ENCODE data around the gene PEX11B. TPM values are rescaled to one million over a fixed set of nuclear protein-coding genes. Genes with fewer than 3 reads are reported as not detected.

The PEX11B gene, protein sequence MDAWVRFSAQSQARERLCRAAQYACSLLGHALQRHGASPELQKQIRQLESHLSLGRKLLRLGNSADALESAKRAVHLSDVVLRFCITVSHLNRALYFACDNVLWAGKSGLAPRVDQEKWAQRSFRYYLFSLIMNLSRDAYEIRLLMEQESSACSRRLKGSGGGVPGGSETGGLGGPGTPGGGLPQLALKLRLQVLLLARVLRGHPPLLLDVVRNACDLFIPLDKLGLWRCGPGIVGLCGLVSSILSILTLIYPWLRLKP
- 10 to 100 TPM; 48.6 to 52.8 (median 50.1) TPM for polyA plus RNA-seq (ENCODE audit: insufficient read depth in 1 of 5, insufficient read length in 5 of 5, low replicate concordance in 1 of 5)
- long read RNA-seq, donor 1, transcript PEX11B-201 (4 exons, 1,740 nt): major isoform, 19 of 39 reads
- long read RNA-seq, donor 1, partial matches to known transcripts: 20 of 39 reads
- long read RNA-seq, donor 1, other reads (novel, unspliced or antisense): 0 of 39 reads
- long read RNA-seq, donor 2, transcript PEX11B-201 (4 exons, 1,740 nt): major isoform, 15 of 15 reads
- long read RNA-seq, donor 2, partial matches to known transcripts: 0 of 15 reads
- long read RNA-seq, donor 2, other reads (novel, unspliced or antisense): 0 of 15 reads
- long read RNA-seq, donor 3, transcript PEX11B-201 (4 exons, 1,740 nt): major isoform, 16 of 16 reads
- long read RNA-seq, donor 3, partial matches to known transcripts: 0 of 16 reads
- long read RNA-seq, donor 3, other reads (novel, unspliced or antisense): 0 of 16 reads
- long read RNA-seq, donor 4, partial matches to known transcripts: 0 of 4 reads
- long read RNA-seq, donor 4, other reads (novel, unspliced or antisense): 0 of 4 reads
- long read RNA-seq, donor 5, transcript PEX11B-201 (4 exons, 1,740 nt): major isoform, 17 of 17 reads
- long read RNA-seq, donor 5, partial matches to known transcripts: 0 of 17 reads
- long read RNA-seq, donor 5, other reads (novel, unspliced or antisense): 0 of 17 reads
- long read RNA-seq, donor 6, transcript PEX11B-201 (4 exons, 1,740 nt): major isoform, 20 of 44 reads
- long read RNA-seq, donor 6, partial matches to known transcripts: 23 of 44 reads
- long read RNA-seq, donor 6, other reads (novel, unspliced or antisense): 0 of 44 reads
- long read RNA-seq, donor 7, transcript PEX11B-201 (4 exons, 1,740 nt): major isoform, 22 of 22 reads
- long read RNA-seq, donor 7, partial matches to known transcripts: 0 of 22 reads
- long read RNA-seq, donor 7, other reads (novel, unspliced or antisense): 0 of 22 reads
- long read RNA-seq, donor 8, transcript PEX11B-201 (4 exons, 1,740 nt): major isoform, 8 of 15 reads
- long read RNA-seq, donor 8, partial matches to known transcripts: 7 of 15 reads
- long read RNA-seq, donor 8, other reads (novel, unspliced or antisense): 0 of 15 reads

DNA sequence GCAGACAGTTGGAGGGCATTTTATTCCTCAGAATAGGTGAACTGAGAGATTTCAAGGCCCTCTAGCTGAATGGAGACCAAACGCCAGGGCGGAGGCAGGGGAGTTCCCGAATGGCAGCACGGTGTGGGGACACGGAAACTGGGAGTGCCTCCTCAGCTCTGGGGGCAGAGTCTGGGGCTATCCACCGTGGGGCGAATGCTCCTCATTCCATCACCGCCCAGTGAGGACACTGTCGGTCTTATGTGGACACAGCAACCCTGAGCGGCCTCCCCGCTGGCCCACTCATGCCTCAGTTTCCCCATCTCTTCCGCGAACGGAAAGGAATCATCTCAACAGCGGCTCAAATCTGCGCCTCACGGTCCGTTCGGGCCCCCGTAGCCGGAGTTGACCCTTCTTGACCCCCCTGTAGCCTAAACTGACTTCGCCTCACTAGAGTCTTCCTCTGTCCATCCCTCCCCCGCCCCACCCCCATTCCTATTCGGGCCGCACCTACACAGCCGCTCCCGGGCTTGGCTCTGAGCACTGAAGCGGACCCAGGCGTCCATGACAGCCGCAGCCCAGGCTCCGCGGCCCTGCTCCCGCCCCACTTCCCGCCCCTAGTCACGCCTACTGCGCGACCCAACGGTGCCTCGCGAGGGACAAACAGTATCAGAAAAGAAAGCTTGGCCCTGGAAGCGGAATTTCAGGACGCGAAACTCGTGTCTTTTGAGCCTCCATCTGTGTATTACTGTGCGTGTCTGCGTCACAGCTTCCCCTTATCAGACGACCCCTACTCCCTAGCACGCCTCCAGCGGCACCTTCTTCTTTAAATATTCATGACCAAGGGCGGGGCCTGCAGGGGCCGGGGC lies at the start of gene PEX11B:
PEX11B (minus strand) TSS at position 574 of the 848 bp plus-strand sequence; CDS start at position 545, 29 bp downstream.
- peak; percentile 91 for DNase-seq

GRCh38 chr1:145967288-145967687 lies 48.8 kb upstream of the PEX11B start:
- no peak for DNase-seq

GRCh38 chr1:145965119-145965744 lies 46.7 kb upstream of the PEX11B start:
- no peak for DNase-seq

GRCh38 chr1:145964328-145965118 lies 46.0 kb upstream of the PEX11B start, which contains the start of the genes ANKRD34A and POLR3GL:
Gene ANKRD34A (minus strand): TSS chr1:145964575. CDS start chr1:145961759, 2,816 bp downstream.
Gene POLR3GL (plus strand): TSS chr1:145964690. CDS start chr1:145974866, 10,176 bp downstream.
- peak; percentile 90 to 94 for DNase-seq

- DNase-seq: no peak
Observed at GRCh38 chr1:145963265-145964019, 44.9 kb upstream of the PEX11B start.

- DNase-seq: no peak
Observed at GRCh38 chr1:145962157-145963102, 43.9 kb upstream of the PEX11B start.

GRCh38 chr1:145961425-145962156 lies 43.1 kb upstream of the PEX11B start:
- no peak for DNase-seq

- DNase-seq: no peak
Observed at GRCh38 chr1:145961109-145961424, 42.5 kb upstream of the PEX11B start.

GRCh38 chr1:145960468-145961108 lies 42.1 kb upstream of the PEX11B start:
- peak; percentile 82 to 88 for DNase-seq

DNA sequence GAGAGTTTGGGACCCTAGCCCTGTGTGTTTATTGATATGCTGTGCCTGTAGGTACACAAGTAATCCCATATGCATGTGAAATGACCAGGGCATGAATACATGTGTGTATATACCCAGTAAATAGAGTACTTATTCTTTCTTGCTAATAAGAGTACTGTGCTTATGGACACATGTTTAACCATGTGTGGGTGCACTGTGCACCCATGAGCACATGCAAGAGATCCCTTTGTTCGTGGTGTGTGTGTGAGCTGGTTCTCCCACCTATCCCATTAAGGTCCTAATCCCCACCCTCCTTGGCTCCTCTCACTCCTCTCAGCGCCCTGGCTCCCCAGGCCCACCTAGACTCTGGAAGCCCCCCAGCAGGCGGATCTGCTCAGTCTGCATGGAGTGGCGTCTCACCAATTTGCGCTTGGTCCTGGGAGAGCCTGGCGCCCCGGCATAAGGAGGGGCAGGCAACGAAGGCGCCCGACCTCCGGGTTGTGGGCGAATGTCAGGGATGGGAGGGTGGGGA lies 41.5 kb upstream of the PEX11B start:
- DNase-seq: no peak

DNA sequence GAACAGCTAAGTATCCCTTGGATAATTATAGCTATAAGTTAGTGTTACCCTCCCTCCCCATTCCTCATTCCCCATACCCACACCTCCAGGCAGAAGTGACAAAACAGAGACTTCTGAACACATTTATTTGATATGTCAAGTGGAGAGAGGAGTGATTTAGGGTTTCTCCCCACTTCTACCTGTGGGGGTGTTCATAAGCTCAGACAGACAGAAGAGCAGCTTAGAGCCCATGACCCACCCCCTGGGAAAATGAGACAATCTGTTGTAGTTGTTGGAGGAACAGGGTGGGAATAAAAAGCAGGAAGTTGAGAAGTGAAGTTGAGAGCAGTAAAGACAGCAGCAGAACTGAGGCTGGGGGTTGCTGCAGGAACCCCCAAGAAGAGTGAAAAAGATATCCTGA lies 40.8 kb upstream of the PEX11B start:
- DNase-seq: no peak

DNA sequence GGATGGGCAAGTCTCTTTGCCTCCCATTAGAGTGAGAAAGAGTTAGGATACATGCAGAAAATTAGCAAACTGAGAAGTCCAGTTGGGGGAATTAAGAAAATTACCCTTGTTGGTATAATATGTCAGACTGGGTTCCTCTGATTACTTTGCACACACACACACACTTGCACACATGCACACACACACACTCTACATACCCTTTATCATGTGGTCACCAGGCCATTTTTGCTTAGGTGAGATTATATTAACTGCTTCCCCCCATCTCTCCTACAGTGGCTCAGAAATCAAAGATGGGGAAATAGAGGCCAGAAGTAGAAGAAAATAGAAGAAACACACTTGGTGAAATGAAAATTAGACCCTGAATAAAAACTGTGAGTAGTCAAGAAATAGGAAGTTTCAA lies 40.2 kb upstream of the PEX11B start:
- no peak for DNase-seq

DNA sequence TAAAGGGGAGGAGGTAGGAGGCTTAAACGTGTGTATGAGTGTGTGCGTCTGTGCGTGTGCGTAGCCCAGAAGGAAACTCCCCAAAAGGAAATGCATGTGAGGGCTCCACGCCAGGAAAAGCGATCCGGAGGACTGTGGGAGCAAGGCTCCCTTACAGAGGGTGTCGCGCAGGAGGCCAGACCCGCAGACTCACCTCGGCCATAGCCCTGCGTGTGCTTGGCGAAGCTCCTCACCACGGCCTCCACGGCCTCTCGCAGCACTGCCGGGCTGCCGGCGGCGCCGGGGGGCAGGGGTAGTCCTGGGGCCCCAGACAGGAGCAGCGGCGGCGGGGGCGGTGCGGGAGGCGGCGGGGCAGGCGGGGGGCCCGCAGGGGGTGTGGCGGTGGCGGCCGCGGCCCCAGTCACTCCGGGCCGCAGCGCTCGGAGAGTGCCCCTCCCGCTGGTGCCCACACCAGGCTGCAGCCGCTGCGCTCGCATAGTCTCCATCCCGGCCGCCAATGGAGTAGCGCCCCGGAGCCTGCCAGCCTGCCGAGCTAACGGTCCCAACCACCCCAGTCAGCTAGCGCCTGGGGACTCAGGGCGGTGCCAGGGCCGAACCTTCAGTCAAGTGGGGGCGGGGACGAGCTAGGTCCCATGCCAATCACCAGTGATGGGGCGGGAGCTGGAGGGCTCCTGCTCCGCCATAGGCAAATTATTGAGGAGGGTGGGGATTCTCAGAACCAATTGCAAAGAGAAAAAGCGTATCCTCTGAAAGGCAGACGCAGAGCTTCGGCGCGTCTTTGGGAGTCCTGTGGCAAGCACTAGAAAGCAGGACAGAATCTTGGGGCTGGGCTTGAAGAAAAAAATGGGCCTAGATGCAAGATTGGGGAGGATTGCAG lies 39.2 kb upstream of the PEX11B start, which contains the start of gene LIX1L:
LIX1L (minus strand) TSS at position 575 of the 877 bp plus-strand sequence; CDS start at position 485, 90 bp downstream.
- DNase-seq: peak; percentile 95 to 96

- DNase-seq: peak; percentile 18 to 64
Observed at GRCh38 chr1:145956781-145957442, 38.4 kb upstream of the PEX11B start.

Data from right lung (tissue), 10 donors.